Adipose tissue (tissue), 3 donors: Measurements from ENCODE around the gene SPRR2B. TPM values are rescaled to one million over a fixed set of nuclear protein-coding genes. Genes with fewer than 3 reads are reported as not detected.
"Not testable (repeated sequence)": the region's sequence is repeated elsewhere in the genome, so short reads cannot be mapped to it uniquely, and the experiment has no call there.

Experiments used
- H3K27ac ChIP-seq: one replicate; pipeline ENCODE4 v1.5.1; 2013; ENCODE audit warnings: low read depth, low read length
- WGBS, 3 donors: extraction: QIAGEN DNeasy Blood & Tissue Kit; methylation state at CpG; one replicate each; pipeline ENCODE4 v1.1.7; 2013; 5-methylcytosine and 5-hydroxymethylcytosine counted together
- polyA plus RNA-seq, 3 donors: library from polyadenylated mRNA; stranded (reverse); fragments of 200-250 nt; gene quantifications; one replicate each; pipeline ENCODE4 v1.2.3, GENCODE V29; 2013
- donor health status: healthy with polysubstance abuse.
- donor health status: Bipolar disorder and iron deficiency.
- donor health status: healthy.

SPRR2B gene
- polyA plus RNA-seq, 3 donors, result 1.1 TPM; not detected in 2

GRCh38 chr1:153049211-153049610, 22.2 kb downstream of the SPRR2B start:
- H3K27ac ChIP-seq, result no peak overlapping the region
- WGBS, 3 donors, result 68 to 87% (median 85%) methylated on average over 2 of the region's 2 CpGs

DNA sequence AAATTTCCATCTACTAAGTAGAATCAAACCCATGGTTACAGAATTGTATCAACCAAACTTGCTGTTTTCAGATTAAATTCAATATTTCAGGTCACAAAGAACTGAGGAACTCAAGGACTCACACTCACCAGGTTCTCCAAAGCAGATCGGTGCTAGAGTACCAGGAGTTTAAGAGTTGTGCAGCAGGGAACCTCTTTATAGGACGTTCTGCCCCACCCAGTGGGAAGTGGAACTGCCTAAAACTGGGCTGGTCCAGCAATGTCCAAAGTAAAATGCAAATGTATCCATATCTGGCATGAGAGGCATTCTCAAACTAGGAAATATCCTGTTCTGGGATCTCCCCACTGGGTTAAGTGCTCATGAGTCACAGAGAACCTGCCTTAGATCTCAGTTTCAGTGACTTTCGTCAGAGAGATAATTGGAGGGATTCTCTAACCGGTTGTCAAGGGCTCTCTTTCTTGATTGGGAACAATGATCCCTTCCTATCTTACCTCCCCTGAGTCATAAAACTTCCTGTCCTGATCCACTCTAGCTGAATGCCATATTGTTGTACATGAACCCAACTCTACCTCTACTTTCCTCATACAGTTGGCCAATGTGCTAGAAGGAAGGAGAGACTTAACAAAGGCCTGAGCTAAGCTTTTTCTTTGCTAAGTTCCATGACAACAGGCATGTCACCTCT, 30.3 kb downstream of the SPRR2B start, which contains the start of gene SPRR2D:
TSS of gene SPRR2D (minus strand) at position 171 of the 682 bp plus-strand sequence. CDS start 774 bp downstream, outside the sequence.
- 62 to 74% (median 63%) methylated on average over 4 of the region's 4 CpGs for WGBS, 3 donors

DNA sequence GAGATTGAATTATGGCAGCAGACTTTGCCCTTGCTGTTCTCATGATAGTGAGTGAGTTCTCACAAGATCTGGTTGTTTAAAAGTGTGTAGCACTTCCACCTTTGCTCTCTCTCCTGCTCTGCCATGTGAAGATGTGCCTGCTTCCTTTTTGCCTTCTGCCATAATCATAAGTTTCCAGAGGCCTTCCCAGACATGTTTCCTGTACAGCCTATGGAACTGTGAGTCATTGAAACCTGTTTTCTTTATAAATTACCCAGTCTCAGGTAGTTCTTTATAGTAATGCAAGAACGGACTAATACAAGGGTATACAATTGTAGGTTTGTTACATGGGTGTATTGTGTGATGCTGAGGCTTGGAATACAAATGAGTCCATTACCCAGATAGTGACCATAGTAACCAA, 36.2 kb downstream of the SPRR2B start:
- H3K27ac ChIP-seq, result no peak overlapping the region
- WGBS, 3 donors, result 54 to 91% (median 85%) methylated on average over 1 of the region's 1 CpG

More for the DNA sequence above, 30.3 kb downstream of the SPRR2B start, which contains the start of gene SPRR2D:
- H3K27ac ChIP-seq, result no peak within 1 kb of the TSS

DNA sequence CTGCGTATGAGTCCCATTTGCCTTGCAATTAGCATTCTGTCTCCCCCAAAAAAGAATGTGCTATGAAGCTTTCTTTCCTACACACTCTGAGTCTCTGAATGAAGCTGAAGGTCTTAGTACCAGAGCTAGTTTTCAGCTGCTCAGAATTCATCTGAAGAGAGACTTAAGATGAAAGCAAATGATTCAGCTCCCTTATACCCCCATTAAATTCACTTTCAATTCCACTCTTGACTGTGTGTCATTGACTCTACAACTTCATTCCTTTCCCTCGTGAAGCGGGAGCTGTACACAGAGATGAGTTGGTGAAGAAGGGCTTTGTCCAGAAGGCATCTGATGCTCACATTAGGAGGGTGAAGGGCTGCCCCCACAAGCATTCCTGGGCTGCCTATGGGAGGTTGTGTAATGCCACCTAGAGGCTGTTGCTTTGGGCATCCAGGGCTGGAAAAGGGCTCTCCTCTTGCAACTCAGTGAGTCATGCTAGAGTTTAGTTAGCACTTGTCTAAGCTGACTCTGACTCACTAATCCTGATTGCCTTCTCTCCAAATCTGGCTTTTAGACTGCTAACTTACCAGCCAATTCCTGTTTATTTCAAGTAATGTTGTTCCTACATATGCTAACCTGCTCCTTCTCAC, 38.6 kb downstream of the SPRR2B start:
- 31 to 51% (median 40%) methylated on average over 3 of the region's 3 CpGs for WGBS, 3 donors
- H3K27ac ChIP-seq, result no peak overlapping the region

DNA sequence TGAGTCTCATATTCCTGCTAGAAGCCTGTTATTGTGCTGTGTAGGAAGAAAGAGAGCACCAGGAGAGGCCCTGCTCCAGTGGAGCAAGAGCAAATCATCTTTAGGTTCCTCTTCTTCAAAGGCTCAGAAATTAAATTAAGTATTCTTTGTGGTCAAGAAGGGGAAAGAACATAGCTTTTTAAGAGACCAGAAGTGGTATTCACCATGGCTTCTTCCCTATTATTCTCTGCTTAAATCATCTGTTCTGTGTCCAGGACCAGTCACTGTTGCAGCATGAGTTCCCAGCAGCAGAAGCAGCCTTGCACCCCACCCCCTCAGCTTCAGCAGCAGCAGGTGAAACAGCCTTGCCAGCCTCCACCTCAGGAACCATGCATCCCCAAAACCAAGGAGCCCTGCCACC, 39.3 kb downstream of the SPRR2B start:
- no peak overlapping the region for H3K27ac ChIP-seq

DNA sequence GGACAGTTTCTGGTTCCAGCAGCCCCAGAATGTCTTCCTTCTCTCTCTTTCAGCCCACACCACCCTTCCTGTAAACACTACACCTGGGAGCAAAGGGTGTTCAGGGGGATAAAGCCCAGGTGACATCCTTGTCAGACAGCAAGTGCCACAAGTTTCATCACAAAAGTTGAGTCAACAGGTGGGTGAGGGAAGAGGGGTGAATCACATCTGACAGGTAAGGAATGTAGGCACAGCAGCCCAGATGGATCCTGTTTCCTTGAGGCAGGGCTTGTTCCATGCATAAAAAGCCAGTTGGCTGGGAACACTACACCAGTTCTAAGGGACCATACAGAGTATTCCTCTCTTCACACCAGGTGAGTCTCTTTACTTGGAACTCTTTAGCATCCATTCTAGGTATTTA, 40.5 kb downstream of the SPRR2B start, which contains the start of gene SPRR1B:
TSS of gene SPRR1B (plus strand) at position 309 of the 400 bp plus-strand sequence. CDS start 1,143 bp downstream, outside the sequence.
- H3K27ac ChIP-seq, result no peak within 1 kb of the TSS

GRCh38 chr1:153028766-153029165, 42.6 kb downstream of the SPRR2B start:
- H3K27ac ChIP-seq, result no peak overlapping the region
- 63 to 74% (median 66%) methylated on average over 1 of the region's 1 CpG for WGBS, 3 donors

DNA sequence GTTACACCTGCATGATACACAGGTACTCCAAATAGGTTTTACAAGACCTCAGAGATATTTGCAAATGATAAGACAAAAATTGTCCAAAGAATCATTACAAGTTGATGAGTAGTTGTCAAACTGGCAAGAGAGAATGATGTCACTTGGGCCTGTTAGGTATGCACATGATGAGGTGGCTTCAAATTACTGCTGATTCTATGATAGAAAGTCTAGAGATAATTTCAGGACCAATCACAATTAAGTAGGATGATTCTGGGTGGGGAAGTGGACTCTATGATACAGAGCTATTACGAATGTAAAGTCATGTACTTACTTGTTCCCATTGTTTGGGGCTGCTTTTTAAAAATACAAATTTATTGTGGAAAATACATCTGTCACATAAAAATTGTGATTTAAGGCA, 45.6 kb downstream of the SPRR2B start:
- 77 to 88% (median 81%) methylated on average over 1 of the region's 1 CpG for WGBS, 3 donors

DNA sequence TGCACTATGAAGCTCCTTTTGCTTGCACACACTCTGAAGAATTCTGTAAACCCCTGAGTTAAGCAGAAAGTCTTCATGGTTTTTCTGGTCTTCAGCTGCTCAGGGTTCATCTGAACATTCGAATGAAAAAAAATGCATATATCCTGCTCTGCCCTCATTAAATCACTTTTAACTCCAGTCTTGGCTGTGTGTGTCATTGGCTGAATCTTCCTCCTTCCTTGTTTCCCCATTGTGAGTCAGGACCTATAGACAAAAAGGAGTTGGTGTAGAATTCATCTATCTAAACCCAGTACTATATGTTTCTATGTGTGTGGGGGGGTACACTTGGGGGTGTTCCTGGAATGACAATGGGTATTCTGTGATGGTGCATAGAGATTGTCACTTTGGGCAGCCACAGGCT, 47.0 kb downstream of the SPRR2B start:
- no peak overlapping the region for H3K27ac ChIP-seq
- WGBS, 3 donors, result 70 to 90% (median 84%) methylated on average over 1 of the region's 1 CpG

More for the DNA sequence above, 45.6 kb downstream of the SPRR2B start:
- no peak overlapping the region for H3K27ac ChIP-seq

GRCh38 chr1:153023109-153023508, 48.3 kb downstream of the SPRR2B start:
- no peak overlapping the region for H3K27ac ChIP-seq
- WGBS, 3 donors, result 86 to 88% (median 87%) methylated on average over 7 of the region's 7 CpGs

GRCh38 chr1:153022340-153022739, 49.1 kb downstream of the SPRR2B start:
- not testable (repeated sequence) for H3K27ac ChIP-seq
- 25 to 47% (median 31%) methylated on average over 9 of the region's 9 CpGs for WGBS, 3 donors

GRCh38 chr1:153021829-153022228, 49.6 kb downstream of the SPRR2B start:
- WGBS, 3 donors, result 20 to 38% (median 22%) methylated on average over 2 of the region's 2 CpGs
- H3K27ac ChIP-seq, result not testable (repeated sequence)

Other genes with a start within 250 kb of the SPRR2B start
- gene LCE1A, start 244.1 kb downstream of the SPRR2B start, polyA plus RNA-seq, result not detected
- not detected for gene LCE6A, start 228.8 kb downstream of the SPRR2B start, polyA plus RNA-seq
- gene LCE7A, start 211.6 kb downstream of the SPRR2B start, polyA plus RNA-seq, result not detected
- gene SMCP, start 193.3 kb downstream of the SPRR2B start, polyA plus RNA-seq, result not detected
- gene IVL, start 163.1 kb downstream of the SPRR2B start, polyA plus RNA-seq, result under 1 TPM in 2 of 3 donors, not detected in 1; 0.06 to 0.40 TPM
- not detected for gene SPRR5, start 124.4 kb downstream of the SPRR2B start, polyA plus RNA-seq
- gene SPRR4, start 101.0 kb downstream of the SPRR2B start, polyA plus RNA-seq, result not detected
- 1 to 10 TPM in 1 of 3 donors, not detected in 2; 9.5 TPM for gene SPRR1A, start 87.5 kb downstream of the SPRR2B start, polyA plus RNA-seq
- 10 to 100 TPM in 1 of 3 donors, 1 to 10 TPM in 1, under 1 TPM in 1; 0.53 to 20.3 (median 1.2) TPM for gene SPRR3, start 69.9 kb downstream of the SPRR2B start, polyA plus RNA-seq
- gene SPRR1B, start 40.4 kb downstream of the SPRR2B start, polyA plus RNA-seq, result 1 to 10 TPM in 1 of 3 donors, not detected in 2; 2.6 TPM
- 1 to 10 TPM in 1 of 3 donors, not detected in 2; 1.3 TPM for gene SPRR2D, start 30.5 kb downstream of the SPRR2B start, polyA plus RNA-seq
- 1 to 10 TPM in 1 of 3 donors, under 1 TPM in 1, not detected in 1; 0.14 to 5.4 TPM for gene SPRR2A, start 14.1 kb downstream of the SPRR2B start, polyA plus RNA-seq
- 1 to 10 TPM in 1 of 3 donors, not detected in 2; 2.0 TPM for gene SPRR2E, start 22.9 kb upstream of the SPRR2B start, polyA plus RNA-seq
- 1 to 10 TPM in 1 of 3 donors, under 1 TPM in 1, not detected in 1; 0.90 to 1.1 TPM for gene SPRR2F, start 41.9 kb upstream of the SPRR2B start, polyA plus RNA-seq
- not detected for gene SPRR2G, start 79.3 kb upstream of the SPRR2B start, polyA plus RNA-seq
- gene LELP1, start 131.8 kb upstream of the SPRR2B start, polyA plus RNA-seq, result not detected
- gene PRR9, start 146.0 kb upstream of the SPRR2B start, polyA plus RNA-seq, result 1 to 10 TPM in 1 of 3 donors, not detected in 2; 1.0 TPM
- gene LORICRIN, start 188.1 kb upstream of the SPRR2B start, polyA plus RNA-seq, result not detected
- not detected for gene PGLYRP3, start 241.3 kb upstream of the SPRR2B start, polyA plus RNA-seq